Esophagus (tissue), 2 donors: Measurements from ENCODE around the gene KANK3. TPM values are rescaled to one million over a fixed set of nuclear protein-coding genes. Genes with fewer than 3 reads are reported as not detected.
"Not testable (repeated sequence)": the region's sequence is repeated elsewhere in the genome, so short reads cannot be mapped to it uniquely, and the experiment has no call there.

Source experiments
- H3K27ac ChIP-seq, 2 donors: one replicate each; pipeline ENCODE4 v1.5.1; 2013; ENCODE audit warnings: low read depth in 2 of 2, mild to moderate bottlenecking in 2 of 2, inconsistent platforms in 1 of 2, low read length in 1 of 2, moderate library complexity in 1 of 2
- H3K27me3 ChIP-seq, 2 donors: one replicate each; pipeline ENCODE4 v1.6.1; 2013; ENCODE audit warnings: low read length in 2 of 2, control low read depth in 1 of 2, mild to moderate bottlenecking in 1 of 2; ENCODE audit not compliant: insufficient read depth in 2 of 2, control insufficient read depth in 1 of 2
- H3K36me3 ChIP-seq, 2 donors: one replicate each; pipeline ENCODE4 v1.6.1; 2013; ENCODE audit warnings: low read length in 1 of 2; ENCODE audit not compliant: control insufficient read depth in 2 of 2, insufficient read depth in 2 of 2
- H3K4me1 ChIP-seq, 2 donors: one replicate each; pipeline ENCODE4 v1.6.1; 2013; ENCODE audit warnings: low read length in 1 of 2; ENCODE audit not compliant: control insufficient read depth in 2 of 2, insufficient read depth in 2 of 2
- H3K4me3 ChIP-seq, 2 donors: one replicate each; pipeline ENCODE4 v1.5.1; 2013; ENCODE audit warnings: low read length in 2 of 2, mild to moderate bottlenecking in 2 of 2, low read depth in 1 of 2, moderate library complexity in 1 of 2
- H3K9me3 ChIP-seq, 2 donors: one replicate each; pipeline ENCODE4 v1.6.1; 2013; ENCODE audit warnings: mild to moderate bottlenecking in 2 of 2, low read depth in 1 of 2, low read length in 1 of 2, moderate library complexity in 1 of 2; ENCODE audit not compliant: control insufficient read depth in 2 of 2, insufficient read depth in 1 of 2
- WGBS, 2 donors: extraction: QIAGEN DNeasy Blood & Tissue Kit; methylation state at CpG; one replicate each; pipeline ENCODE4 v1.1.7; 2013; 5-methylcytosine and 5-hydroxymethylcytosine counted together
- polyA plus RNA-seq, 2 donors: library from polyadenylated mRNA; stranded (reverse); fragments of 200-250 nt; gene quantifications; one replicate each; pipeline ENCODE4 v1.2.3, GENCODE V29; 2013
- donor health status: healthy with polysubstance abuse.
- donor health status: Bipolar disorder and iron deficiency.

KANK3 gene
- polyA plus RNA-seq, 2 donors, result 4.2 to 5.2 TPM

DNA sequence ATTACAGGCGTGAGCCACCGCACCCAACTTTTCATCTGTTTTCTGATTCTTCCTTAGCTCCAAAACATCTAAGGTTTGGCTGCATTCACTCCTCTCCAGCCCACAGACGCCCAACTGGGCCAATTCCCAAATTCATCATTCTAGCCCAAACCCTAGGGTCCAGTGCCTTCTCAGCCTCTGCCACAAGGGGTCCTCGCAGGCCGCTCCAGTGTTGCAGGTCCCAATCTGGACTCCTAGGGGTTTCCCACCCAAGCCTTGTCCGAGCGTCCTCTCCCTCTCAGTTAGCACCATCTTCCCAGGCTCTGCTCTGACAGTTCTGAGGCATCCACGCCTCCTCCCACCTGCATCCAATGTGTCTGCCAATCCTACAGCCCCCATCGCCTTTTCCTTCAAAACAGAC, 51.7 kb downstream of the KANK3 start:
- H3K36me3 ChIP-seq, H3K9me3 ChIP-seq, H3K27ac ChIP-seq, H3K27me3 ChIP-seq, H3K4me1 ChIP-seq, H3K4me3 ChIP-seq: not testable (repeated sequence)
- no CpG with 5 or more reads among the region's 9 CpGs for WGBS, 2 donors

DNA sequence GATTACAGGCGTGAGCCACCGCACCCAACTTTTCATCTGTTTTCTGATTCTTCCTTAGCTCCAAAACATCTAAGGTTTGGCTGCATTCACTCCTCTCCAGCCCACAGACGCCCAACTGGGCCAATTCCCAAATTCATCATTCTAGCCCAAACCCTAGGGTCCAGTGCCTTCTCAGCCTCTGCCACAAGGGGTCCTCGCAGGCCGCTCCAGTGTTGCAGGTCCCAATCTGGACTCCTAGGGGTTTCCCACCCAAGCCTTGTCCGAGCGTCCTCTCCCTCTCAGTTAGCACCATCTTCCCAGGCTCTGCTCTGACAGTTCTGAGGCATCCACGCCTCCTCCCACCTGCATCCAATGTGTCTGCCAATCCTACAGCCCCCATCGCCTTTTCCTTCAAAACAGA, 66.6 kb downstream of the KANK3 start:
- WGBS, 2 donors, result no CpG with 5 or more reads among the region's 9 CpGs
- not testable (repeated sequence) for H3K27ac ChIP-seq, H3K27me3 ChIP-seq, H3K4me1 ChIP-seq, H3K4me3 ChIP-seq, H3K36me3 ChIP-seq, H3K9me3 ChIP-seq

Other genes with a start within 250 kb of the KANK3 start
- gene FBN3, start 193.7 kb downstream of the KANK3 start, polyA plus RNA-seq, result under 1 TPM; under 0.01 to 0.02 TPM
- 10 to 100 TPM; 67.7 to 70.0 TPM for gene CERS4, start 133.9 kb downstream of the KANK3 start, polyA plus RNA-seq
- gene CD320, start 34.9 kb downstream of the KANK3 start, polyA plus RNA-seq, result 10 to 100 TPM in 1 of 2 donors, 1 to 10 TPM in 1; 9.4 to 17.9 TPM
- gene NDUFA7, start 21.9 kb downstream of the KANK3 start, polyA plus RNA-seq, result 100 to 1,000 TPM; 103 to 112 TPM
- 100 to 1,000 TPM; 725 to 804 TPM for gene RPS28, start 21.8 kb downstream of the KANK3 start, polyA plus RNA-seq
- 100 to 1,000 TPM in 1 of 2 donors, 10 to 100 TPM in 1; 27.2 to 126 TPM for gene ANGPTL4, start 20.9 kb upstream of the KANK3 start, polyA plus RNA-seq
- gene RAB11B, start 47.1 kb upstream of the KANK3 start, polyA plus RNA-seq, result 10 to 100 TPM; 60.8 to 75.3 TPM
- gene MARCHF2, start 70.0 kb upstream of the KANK3 start, polyA plus RNA-seq, result 10 to 100 TPM; 22.0 to 29.0 TPM
- gene HNRNPM, start 101.7 kb upstream of the KANK3 start, polyA plus RNA-seq, result 100 to 1,000 TPM in 1 of 2 donors, 10 to 100 TPM in 1; 49.9 to 134 TPM
- gene PRAM1, start 159.4 kb upstream of the KANK3 start, polyA plus RNA-seq, result 1 to 10 TPM in 1 of 2 donors, under 1 TPM in 1; 0.28 to 1.4 TPM
- 10 to 100 TPM; 22.6 to 27.2 TPM for gene ZNF414, start 170.9 kb upstream of the KANK3 start, polyA plus RNA-seq
- gene MYO1F, start 234.2 kb upstream of the KANK3 start, polyA plus RNA-seq, result 1 to 10 TPM; 2.5 to 7.9 TPM